Measurements from ENCODE around the gene MRPL17. TPM values are rescaled to one million over a fixed set of nuclear protein-coding genes. Genes with fewer than 3 reads are reported as not detected.
"Not testable (repeated sequence)": the region's sequence is repeated elsewhere in the genome, so short reads cannot be mapped to it uniquely, and the experiment has no call there.

MRPL17 gene
- 13.5 TPM for total RNA-seq

GRCh38 chr11:6682936-6683861 is at the start of gene MRPL17:
TSS of gene MRPL17 (minus strand) at chr11:6683340. CDS start at chr11:6683296, 44 bp downstream.
- ATAC-seq, result peak; percentile 98
- peak; percentile 100 for DNase-seq (ENCODE audit: low spot score)

- DNase-seq (ENCODE audit: low spot score), result no peak
- peak; percentile 55 for ATAC-seq
Measured at GRCh38 chr11:6727971-6728760, 45.0 kb upstream of the MRPL17 start.

- ATAC-seq, result no peak
- no peak for DNase-seq (ENCODE audit: low spot score)
Measured at GRCh38 chr11:6725386-6725896, 42.3 kb upstream of the MRPL17 start.

GRCh38 chr11:6724013-6724412 is 40.9 kb upstream of the MRPL17 start:
- ATAC-seq, result no peak

GRCh38 chr11:6721343-6721742 is 38.2 kb upstream of the MRPL17 start:
- ATAC-seq (no peak), DNase-seq (ENCODE audit: low spot score) (no peak)

More at GRCh38 chr11:6724013-6724412, 40.9 kb upstream of the MRPL17 start:
- no peak for DNase-seq (ENCODE audit: low spot score)

- DNase-seq (ENCODE audit: low spot score) (no peak), ATAC-seq (no peak)
Measured at GRCh38 chr11:6719576-6719975, 36.4 kb upstream of the MRPL17 start.

- DNase-seq (ENCODE audit: low spot score), result no peak
- no peak for ATAC-seq
Measured at GRCh38 chr11:6717426-6717825, 34.3 kb upstream of the MRPL17 start.

- DNase-seq (ENCODE audit: low spot score); ATAC-seq: not testable (repeated sequence)
Measured at GRCh38 chr11:6711552-6711951, 28.4 kb upstream of the MRPL17 start.

GRCh38 chr11:6708876-6709275 is 25.7 kb upstream of the MRPL17 start:
- DNase-seq (ENCODE audit: low spot score) (no peak), ATAC-seq (no peak)

GRCh38 chr11:6705905-6706535 is 22.9 kb upstream of the MRPL17 start:
- ATAC-seq (peak; percentile 84), DNase-seq (ENCODE audit: low spot score) (no peak)

- ATAC-seq (peak; percentile 98), DNase-seq (ENCODE audit: low spot score) (peak; percentile 66)
Measured at GRCh38 chr11:6703247-6704063, 20.3 kb upstream of the MRPL17 start.

- not testable (repeated sequence) for ATAC-seq; DNase-seq (ENCODE audit: low spot score)
Measured at GRCh38 chr11:6701955-6702354, 18.8 kb upstream of the MRPL17 start.

- ATAC-seq, result peak; percentile 66
- DNase-seq (ENCODE audit: low spot score), result no peak
Measured at GRCh38 chr11:6695377-6695776, 12.2 kb upstream of the MRPL17 start.

GRCh38 chr11:6694229-6694535 is 11.0 kb upstream of the MRPL17 start:
- no peak for DNase-seq (ENCODE audit: low spot score)
- no peak for ATAC-seq

- DNase-seq (ENCODE audit: low spot score), result no peak
- ATAC-seq, result no peak
Measured at GRCh38 chr11:6693342-6694228, 10.4 kb upstream of the MRPL17 start.

GRCh38 chr11:6692128-6692527 is 9.0 kb upstream of the MRPL17 start:
- no peak for DNase-seq (ENCODE audit: low spot score)
- no peak for ATAC-seq

- not testable (repeated sequence) for ATAC-seq; DNase-seq (ENCODE audit: low spot score)
Measured at GRCh38 chr11:6690431-6691132, 7.4 kb upstream of the MRPL17 start.

GRCh38 chr11:6687876-6688275 is 4.7 kb upstream of the MRPL17 start:
- DNase-seq (ENCODE audit: low spot score) (no peak), ATAC-seq (no peak)

- DNase-seq (ENCODE audit: low spot score) (no peak), ATAC-seq (no peak)
Measured at GRCh38 chr11:6686006-6686405, 2.9 kb upstream of the MRPL17 start.
